Femur (tissue), 1 donor: ENCODE data around the gene NAMPT.
"Not testable (repeated sequence)": the region's sequence is repeated elsewhere in the genome, so short reads cannot be mapped to it uniquely, and the experiment has no call there.

Experiments used
- DNase-seq: peaks from one replicate; pipeline ENCODE4 v3.0.0-alpha.2; 2017

Gene NAMPT

GRCh38 chr7:106224797-106225196, 60.0 kb downstream of the NAMPT start:
- no peak for DNase-seq

- no peak for DNase-seq
Measured at GRCh38 chr7:106223156-106223555, 61.6 kb downstream of the NAMPT start.

GRCh38 chr7:106222545-106222944, 62.2 kb downstream of the NAMPT start:
- no peak for DNase-seq

GRCh38 chr7:106220307-106220706, 64.5 kb downstream of the NAMPT start:
- DNase-seq, result no peak

- no peak for DNase-seq
Measured at GRCh38 chr7:106219170-106219569, 65.6 kb downstream of the NAMPT start.

- no peak for DNase-seq
Measured at GRCh38 chr7:106218546-106218945, 66.2 kb downstream of the NAMPT start.

- peak; percentile 41 for DNase-seq
Measured at GRCh38 chr7:106216923-106217542, 67.8 kb downstream of the NAMPT start.

- no peak for DNase-seq
Measured at GRCh38 chr7:106216517-106216922, 68.3 kb downstream of the NAMPT start.

GRCh38 chr7:106215868-106216516, 68.8 kb downstream of the NAMPT start:
- no peak for DNase-seq

- DNase-seq, result not testable (repeated sequence)
Measured at GRCh38 chr7:106208944-106209343, 75.8 kb downstream of the NAMPT start.

- no peak for DNase-seq
Measured at GRCh38 chr7:106206826-106207541, 77.8 kb downstream of the NAMPT start.

- no peak for DNase-seq
Measured at GRCh38 chr7:106205621-106206222, 79.1 kb downstream of the NAMPT start.

GRCh38 chr7:106203473-106203872, 81.3 kb downstream of the NAMPT start:
- DNase-seq, result no peak

GRCh38 chr7:106201164-106201563, 83.6 kb downstream of the NAMPT start:
- DNase-seq, result no peak

- no peak for DNase-seq
Measured at GRCh38 chr7:106199813-106200364, 84.9 kb downstream of the NAMPT start.

GRCh38 chr7:106199024-106199423, 85.8 kb downstream of the NAMPT start:
- no peak for DNase-seq
